GM21515 (cell line): ENCODE measurements around the gene FBXL17.

Source experiments
- ATAC-seq: cut with Tn5 transposase; IDR thresholded peaks from one replicate; pipeline ENCODE4 v1.9.1; 2021; ENCODE audit not compliant: unreplicated experiment

The FBXL17 gene

GRCh38 chr5:108101821-108102220 is 280.1 kb downstream of the FBXL17 start:
- ATAC-seq: no peak

GRCh38 chr5:108101130-108101529 is 280.8 kb downstream of the FBXL17 start:
- no peak for ATAC-seq

GRCh38 chr5:108094800-108095199 is 287.1 kb downstream of the FBXL17 start:
- no peak for ATAC-seq

GRCh38 chr5:108093186-108093585 is 288.7 kb downstream of the FBXL17 start:
- ATAC-seq: no peak

- no peak for ATAC-seq
Measured at GRCh38 chr5:108090946-108091345, 291.0 kb downstream of the FBXL17 start.

GRCh38 chr5:108084105-108084504 is 297.8 kb downstream of the FBXL17 start:
- no peak for ATAC-seq

- ATAC-seq: no peak
Measured at GRCh38 chr5:108083232-108083631, 298.7 kb downstream of the FBXL17 start.

- ATAC-seq: no peak
Measured at GRCh38 chr5:108081707-108082106, 300.2 kb downstream of the FBXL17 start.

GRCh38 chr5:108079753-108080152 is 302.1 kb downstream of the FBXL17 start:
- no peak for ATAC-seq

- ATAC-seq: no peak
Measured at GRCh38 chr5:108078882-108079281, 303.0 kb downstream of the FBXL17 start.

GRCh38 chr5:108078345-108078744 is 303.6 kb downstream of the FBXL17 start:
- no peak for ATAC-seq

- ATAC-seq: no peak
Measured at GRCh38 chr5:108074626-108075025, 307.3 kb downstream of the FBXL17 start.

GRCh38 chr5:108064302-108064701 is 317.6 kb downstream of the FBXL17 start:
- ATAC-seq: no peak

GRCh38 chr5:108061941-108062340 is 320.0 kb downstream of the FBXL17 start:
- no peak for ATAC-seq

- ATAC-seq: no peak
Measured at GRCh38 chr5:108060340-108060739, 321.6 kb downstream of the FBXL17 start.

GRCh38 chr5:108059334-108059733 is 322.6 kb downstream of the FBXL17 start:
- ATAC-seq: no peak

- no peak for ATAC-seq
Measured at GRCh38 chr5:108054349-108054748, 327.5 kb downstream of the FBXL17 start.

GRCh38 chr5:108046955-108047670 is 334.8 kb downstream of the FBXL17 start:
- no peak for ATAC-seq

- ATAC-seq: no peak
Measured at GRCh38 chr5:108036482-108036881, 345.4 kb downstream of the FBXL17 start.

GRCh38 chr5:108028883-108029282 is 353.0 kb downstream of the FBXL17 start:
- no peak for ATAC-seq

GRCh38 chr5:108028412-108028811 is 353.5 kb downstream of the FBXL17 start:
- ATAC-seq: no peak

GRCh38 chr5:108025957-108026356 is 355.9 kb downstream of the FBXL17 start:
- no peak for ATAC-seq

GRCh38 chr5:108024986-108025385 is 356.9 kb downstream of the FBXL17 start:
- ATAC-seq: no peak
